K562 (cell line): ENCODE measurements around the gene CACTIN. TPM values are rescaled to one million over a fixed set of nuclear protein-coding genes. Genes with fewer than 3 reads are reported as not detected.
A peak's percentile ranks its signal among the peaks of the same experiment; 100 is the strongest.

Source experiments
- ATAC-seq: fragments of 200-7000 bp; cut with Tn5 transposase; 3 replicates; pipeline ENCODE4 v1.9.1; 2020; ENCODE audit warnings: moderate library complexity
- BruUV-seq: library from RNA; stranded (reverse); fragments of 400-500 nt; replicated peaks from 2 replicates; lab custom pipeline; 2021; lab: Mats Ljungman, UMichigan
- CTCF ChIA-PET: fragments of 300-600 bp; formaldehyde crosslinking; extraction: SDS; loops from one replicate; lab custom pipeline; 2021; ENCODE audit warnings: low intra/inter-chr PET ratio; lab: Yijun Ruan, JAX
- POLR2A ChIA-PET: fragments of 300-600, 350-650 bp; sonication (Branson Sonifier 250); formaldehyde crosslinking; extraction: SDS; loops from one replicate; lab custom pipeline; 2021; ENCODE audit warnings: antibody characterized with exemption, inconsistent platforms; lab: Yijun Ruan, JAX
- DNase-seq, 4 experiments: peaks; one replicate each; pipeline versions ENCODE4 v3.0.0 to v3.0.0-alpha.2; 2011 to 2018; ENCODE audit warnings: low spot score in 3 of 4, mixed read lengths in 3 of 4; ENCODE audit errors: extremely low read depth in 1 of 4
- FAIRE-seq: peaks from 2 replicates; lab custom pipeline; 2011; peaks lifted over from hg19 to GRCh38; lab: Jason Lieb, UNC
- H2AFZ ChIP-seq: 2 replicates; pipeline ENCODE4 v1.6.0; 2011; ENCODE audit warnings: low read depth, low read length, control low read depth, inconsistent platforms
- H3K27ac ChIP-seq: fragments of 200-600 bp; 3 replicates; pipeline ENCODE4 v1.8.0; 2011; ENCODE audit warnings: low read depth, mild to moderate bottlenecking, control low read depth, inconsistent platforms, low read length, moderate library complexity, mixed read lengths; ENCODE audit errors: extremely low read depth
- H3K27me3 ChIP-seq, 2 experiments: fragments of 300-600 bp in 1 of 2; 2 replicates in 1 of 2; 3 replicates in 1 of 2; pipeline versions ENCODE4 v1.6.0 to v1.8.0; 2011; ENCODE audit warnings: inconsistent platforms in 2 of 2, low read length in 2 of 2, mild to moderate bottlenecking in 1 of 2, mixed read lengths in 1 of 2, moderate library complexity in 1 of 2; ENCODE audit not compliant: control insufficient read depth in 2 of 2, insufficient read depth in 2 of 2
- H3K36me3 ChIP-seq: fragments of 300-600 bp; 3 replicates; pipeline ENCODE4 v1.8.0; 2011; ENCODE audit warnings: mild to moderate bottlenecking, low read length, inconsistent platforms; ENCODE audit not compliant: control insufficient read depth, insufficient read depth
- H3K4me1 ChIP-seq, 2 experiments: fragments of 200-600 bp in 1 of 2; replicated peaks in 1 of 2; 2 replicates in 1 of 2; 3 replicates in 1 of 2; pipeline versions ENCODE4 v1.5.1 to v1.8.0; 2011; ENCODE audit warnings: inconsistent platforms in 2 of 2, low read length in 2 of 2, mild to moderate bottlenecking in 1 of 2, mixed read lengths in 1 of 2, moderate library complexity in 1 of 2; ENCODE audit not compliant: control insufficient read depth in 2 of 2, insufficient read depth in 2 of 2
- H3K4me2 ChIP-seq: 2 replicates; pipeline ENCODE4 v1.6.1; 2011; ENCODE audit warnings: low read length, control low read depth, inconsistent platforms, mixed read lengths; ENCODE audit not compliant: insufficient read depth
- H3K4me3 ChIP-seq: fragments of 200-600 bp; sonication (generic), shearing (Covaris generic); 2 replicates; pipeline ENCODE4 v1.5.1; 2016; ENCODE audit warnings: control low read depth, inconsistent platforms
- H3K79me2 ChIP-seq: fragments of 200-600 bp; 3 replicates; pipeline ENCODE4 v1.8.0; 2011; ENCODE audit warnings: low read length, inconsistent platforms; ENCODE audit not compliant: control insufficient read depth, insufficient read depth
- H3K9ac ChIP-seq, 2 experiments: 2 replicates each; pipeline versions ENCODE4 v1.6.0 to v1.6.1; 2011; ENCODE audit warnings: low read depth in 2 of 2, low read length in 2 of 2, control low read depth in 1 of 2, inconsistent platforms in 1 of 2, mild to moderate bottlenecking in 1 of 2, mixed read lengths in 1 of 2; ENCODE audit not compliant: insufficient read depth in 1 of 2
- H3K9me1 ChIP-seq: one replicate; pipeline ENCODE4 v1.6.0; 2011; ENCODE audit warnings: inconsistent platforms, mild to moderate bottlenecking, low read length, moderate library complexity; ENCODE audit not compliant: control insufficient read depth, insufficient read depth
- H3K9me3 ChIP-seq: replicated peaks from 2 replicates; pipeline ENCODE4 v1.5.1; 2011; ENCODE audit warnings: low read depth, low read length, inconsistent platforms; ENCODE audit not compliant: control insufficient read depth, insufficient read depth
- H4K20me1 ChIP-seq: replicated peaks from 2 replicates; pipeline ENCODE4 v1.6.1; 2011; ENCODE audit warnings: low read length, inconsistent platforms, mixed read lengths; ENCODE audit not compliant: control insufficient read depth, insufficient read depth
- CBX2 ChIP-seq: fragments of 200-600 bp; sonication (generic); IDR thresholded peaks from one replicate; pipeline ENCODE4 v1.6.1; 2012; ENCODE audit warnings: mild to moderate bottlenecking, low read length, inconsistent platforms; ENCODE audit not compliant: insufficient read depth, poor library complexity, severe bottlenecking
- COPS2 ChIP-seq: fragments of 450-650 bp; conservative IDR thresholded peaks from 2 replicates; pipeline ENCODE4 v1.6.1; 2016; ENCODE audit warnings: mild to moderate bottlenecking, moderate library complexity
- DACH1 ChIP-seq: fragments of 450-650 bp; IDR thresholded peaks from 2 replicates; pipeline ENCODE4 v1.6.1; 2018; ENCODE audit not compliant: partially characterized antibody
- HIVEP1 ChIP-seq: fragments of 250-450 bp; sonication (Bioruptor Pico); IDR thresholded peaks from 2 replicates; pipeline ENCODE4 v1.4.0; 2020; ENCODE audit warnings: mild to moderate bottlenecking
- KDM2B ChIP-seq: fragments of 250-450 bp; sonication (Bioruptor Pico); IDR thresholded peaks from 2 replicates; pipeline ENCODE4 v1.8.0; 2021; ENCODE audit warnings: mild to moderate bottlenecking, moderate library complexity
- MYC ChIP-seq, 2 experiments: fragments of 250-450 bp in 1 of 2; sonication (Bioruptor Pico) in 1 of 2; IDR thresholded peaks; 2 replicates each; pipeline versions ENCODE4 v1.5.1 to v1.6.1; 2012 to 2021; ENCODE audit warnings: low read depth in 2 of 2, borderline replicate concordance in 1 of 2, improper control_type of control experiment in 1 of 2, low read length in 1 of 2, mild to moderate bottlenecking in 1 of 2, moderate library complexity in 1 of 2
- NCOA6 ChIP-seq: fragments of 450-650 bp; IDR thresholded peaks from 2 replicates; pipeline ENCODE4 v1.6.1; 2017; ENCODE audit warnings: mild to moderate bottlenecking
- POLR2B ChIP-seq: fragments of 450-650 bp; IDR thresholded peaks from 2 replicates; pipeline ENCODE4 v1.6.1; 2018; ENCODE audit warnings: low read depth; ENCODE audit not compliant: partially characterized antibody
- POLR2G ChIP-seq: fragments of 200-400 bp; formaldehyde crosslinking; IDR thresholded peaks from 2 replicates; pipeline ENCODE4 v1.6.1; 2017; ENCODE audit warnings: low read depth, mild to moderate bottlenecking, antibody characterized with exemption, low read length, moderate library complexity
- RHOXF2B ChIP-seq: fragments of 250-450 bp; sonication (Bioruptor Pico); conservative IDR thresholded peaks from 2 replicates; pipeline ENCODE4 v1.5.1; 2021
- RNF2 ChIP-seq: sonication (generic); IDR thresholded peaks from 2 replicates; pipeline ENCODE4 v1.6.1; 2016
- SMAD4 ChIP-seq: fragments of 250-450 bp; sonication (Bioruptor Pico); conservative IDR thresholded peaks from 2 replicates; pipeline ENCODE4 v1.8.0; 2021; ENCODE audit warnings: inconsistent platforms, mild to moderate bottlenecking, moderate library complexity
- SRSF1 ChIP-seq: fragments of 200-400 bp; formaldehyde crosslinking; IDR thresholded peaks from 2 replicates; pipeline ENCODE4 v1.6.1; 2017; ENCODE audit warnings: mild to moderate bottlenecking, low read depth, low read length, moderate library complexity
- ZNF212 ChIP-seq: fragments of 450-650 bp; formaldehyde crosslinking; IDR thresholded peaks from 2 replicates; pipeline ENCODE4 v1.4.0; 2020; ENCODE audit warnings: mild to moderate bottlenecking
- ZNF324 ChIP-seq: fragments of 250-450 bp; sonication (Bioruptor Pico); IDR thresholded peaks from 2 replicates; pipeline ENCODE4 v1.4.0; 2020; ENCODE audit warnings: mild to moderate bottlenecking
- ZNF77 ChIP-seq: fragments of 250-450 bp; sonication (Bioruptor Pico); IDR thresholded peaks from 2 replicates; pipeline ENCODE4 v1.5.0; 2020
- WGBS: fragments of 100-300 bp; shearing (Covaris generic); methylation state at CpG from one replicate; pipeline ENCODE4 v1.1.6; 2016; ENCODE audit warnings: low coverage, mixed read lengths; ENCODE audit not compliant: insufficient coverage; ENCODE audit errors: missing lambda C conversion rate; 5-methylcytosine and 5-hydroxymethylcytosine counted together
- in situ Hi-C: fragments of 300-500 bp; cut with MboI; formaldehyde crosslinking; loops from 4 replicates; pipeline ENCODE4 v1.15.0; 2018; ENCODE audit warnings: inconsistent platforms, mixed read lengths
- intact Hi-C: fragments of 100-400 bp; cut with micrococcal nuclease; formaldehyde crosslinking; loops from 2 replicates; pipeline ENCODE4 v1.14.2; 2022
- polyA plus RNA-seq, 8 experiments: library from polyadenylated mRNA; depleted of rRNA in 4 of 8; stranded (reverse) in 5 of 8; unstranded in 3 of 8; fragments of >200 nt; fragmentation: Nextera tagmentation in 2 of 8; fragmentation: Illumina TruSeq in 1 of 8; extraction: Ambion mirVana in 2 of 8; extraction: Trizol in 1 of 8; gene quantifications; 2 replicates each; pipeline versions ENCODE4 v1.2.1 to v1.2.3, GENCODE V29; 2011 to 2014; ENCODE audit warnings: inconsistent platforms in 1 of 8, missing spikeins in 1 of 8
- total RNA-seq, 7 experiments: library from RNA; depleted of rRNA in 6 of 7; stranded (reverse); fragments of >200 nt in 6 of 7; fragmentation: Illumina TruSeq in 2 of 7; extraction: Trizol in 2 of 7; gene quantifications; 2 replicates each; pipeline versions ENCODE4 v1.2.1 to v1.2.3, GENCODE V29; 2011 to 2021; ENCODE audit warnings: low replicate concordance in 1 of 7
- TF ChIP-seq, protein P1 (sequence below): fragments of 250-450 bp; sonication (Bioruptor Pico); IDR thresholded peaks from 2 replicates; pipeline ENCODE4 v1.4.0; 2020

CACTIN gene
- total and polyA plus RNA-seq, 9 of the 15 experiments (the other 6 are each of a cell fraction or from before 2014, with no cell fraction given), result 0.15 to 49.2 (median 15.0) TPM

DNA sequence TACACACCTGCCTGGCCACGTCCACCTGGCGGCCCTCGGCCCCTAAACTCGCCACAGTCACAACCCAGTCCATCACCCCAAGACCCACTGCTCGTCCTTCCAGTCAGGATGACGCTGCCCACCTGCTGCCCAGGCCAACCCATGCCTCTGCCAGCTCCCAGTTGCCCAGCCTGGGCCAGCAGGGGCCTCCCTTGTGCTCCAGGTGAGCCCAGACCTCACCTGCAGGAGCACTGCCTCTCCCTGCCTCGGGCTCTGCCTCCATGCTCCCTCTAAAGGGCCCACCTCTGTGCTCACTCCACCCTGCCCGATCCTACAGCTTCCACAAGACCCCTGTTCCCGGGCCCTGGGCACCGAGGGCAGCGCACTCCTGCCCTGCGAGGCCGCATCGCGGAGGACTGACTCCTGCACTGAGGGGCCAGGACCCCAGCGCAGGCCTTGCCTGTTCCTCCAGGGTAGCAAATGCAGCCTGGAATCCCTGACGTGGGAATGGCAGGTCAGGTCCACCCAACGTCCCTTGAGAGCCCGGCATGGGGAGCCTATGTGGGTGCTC lies 8.0 kb upstream of the CACTIN start:
- H3K9ac ChIP-seq, result peak overlapping the region in 1 of 2 experiments; percentile 76; a peak in 2 of 4 replicates
- no peak for TF ChIP-seq COPS2
- peak; percentile 23 for TF ChIP-seq POLR2G
- FAIRE-seq (no peak), ATAC-seq (no peak), DNase-seq (no peak)
- no peaks in the 10 kb centered on the region for H4K20me1 ChIP-seq
- no peak overlapping the region for H3K27ac ChIP-seq
- H3K4me1 ChIP-seq, result peaks cover 0 to 60% of the 10 kb centered on the region in 2 experiments; a peak in 2 of 5 replicates
- CTCF ChIA-PET, result no interaction called here
- POLR2A ChIA-PET, result no interaction called here
- no peaks in the 10 kb centered on the region for H3K9me3 ChIP-seq
- no TSS peak for BruUV-seq
- no peaks in the 10 kb centered on the region for H3K27me3 ChIP-seq
- H2AFZ ChIP-seq, result no peak overlapping the region
- WGBS, result 97% methylated on average over 14 of the region's 19 CpGs
- no peaks in the 10 kb centered on the region for H3K79me2 ChIP-seq
- in situ Hi-C loops (no loop called here), intact Hi-C loops (no loop called here)
- peaks cover 39% of the 10 kb centered on the region; the same call in 1 of the 3 replicates for H3K36me3 ChIP-seq
- no peak overlapping the region for H3K4me2 ChIP-seq
- peaks cover under 1% of the 10 kb centered on the region for H3K9me1 ChIP-seq
- H3K4me3 ChIP-seq, result no peak overlapping the region

DNA sequence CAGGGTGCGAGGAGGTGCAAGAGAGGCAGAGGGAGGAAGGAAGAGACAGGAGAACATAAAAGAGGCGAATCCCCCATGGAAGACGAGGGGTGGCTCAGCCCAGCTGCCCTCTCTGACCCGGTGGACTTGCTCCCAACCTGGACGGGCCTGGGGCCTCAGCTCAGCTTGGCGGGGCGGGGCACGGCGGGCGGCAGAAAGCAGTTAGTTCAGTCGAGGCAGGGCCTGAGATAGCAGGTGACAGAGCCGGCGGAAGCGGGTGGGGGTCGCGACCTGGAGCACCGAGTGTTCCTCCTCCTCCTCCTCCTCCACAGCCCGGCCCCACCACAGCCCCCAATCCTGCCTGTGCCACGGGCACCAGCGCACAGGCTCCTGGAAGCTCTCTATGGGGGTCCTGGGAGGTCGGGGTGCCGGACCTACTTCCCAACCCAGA lies 7.0 kb upstream of the CACTIN start:
- 84% methylated on average over 10 of the region's 22 CpGs for WGBS
- Histone ChIP-seq H4K20me1 (no peaks in the 10 kb centered on the region), H2AFZ (no peak overlapping the region), H3K9me1 (no peaks in the 10 kb centered on the region), H3K79me2 (no peaks in the 10 kb centered on the region), H3K27me3 (no peaks in the 10 kb centered on the region), H3K36me3 (peaks cover 29% of the 10 kb centered on the region; the same call in 1 of the 3 replicates), H3K9me3 (no peaks in the 10 kb centered on the region), H3K9ac (no peak overlapping the region), H3K4me3 (no peak overlapping the region), H3K4me1 (peaks cover 0 to 54% of the 10 kb centered on the region in 2 experiments; a peak in 2 of 5 replicates), H3K27ac (no peak overlapping the region), H3K4me2 (no peak overlapping the region)
- in situ Hi-C loops (no loop called here), intact Hi-C loops (no loop called here)
- ChIA-PET CTCF (no interaction called here), POLR2A (interaction anchor here (0.6 kb wide), 1 partner anchor 106 kb away, joined by 3 read pairs; no protein-coding TSS in a partner anchor)
- ATAC-seq (no peak), DNase-seq (no peak), FAIRE-seq (no peak)
- BruUV-seq, result no TSS peak
- TF ChIP-seq KDM2B (no peak), RHOXF2B (CRISPR knock-in tag) (no peak), SRSF1 (no peak), ZNF77 (no peak), NCOA6 (no peak), ZNF324 (no peak), HIVEP1 (CRISPR knock-in tag) (no peak), RNF2 (no peak), MYC (IDR thresholded peaks at IDR 0.05; ENCODE audit: low read depth, low read length) (no peak), MYC (CRISPR knock-in tag; IDR thresholded peaks at IDR 0.05; ENCODE audit: borderline replicate concordance, low read depth) (no peak), ZNF212 (CRISPR knock-in tag) (no peak), CBX2 (no peak), POLR2B (no peak), SMAD4 (no peak), DACH1 (no peak)
- TF ChIP-seq, protein P1, sequence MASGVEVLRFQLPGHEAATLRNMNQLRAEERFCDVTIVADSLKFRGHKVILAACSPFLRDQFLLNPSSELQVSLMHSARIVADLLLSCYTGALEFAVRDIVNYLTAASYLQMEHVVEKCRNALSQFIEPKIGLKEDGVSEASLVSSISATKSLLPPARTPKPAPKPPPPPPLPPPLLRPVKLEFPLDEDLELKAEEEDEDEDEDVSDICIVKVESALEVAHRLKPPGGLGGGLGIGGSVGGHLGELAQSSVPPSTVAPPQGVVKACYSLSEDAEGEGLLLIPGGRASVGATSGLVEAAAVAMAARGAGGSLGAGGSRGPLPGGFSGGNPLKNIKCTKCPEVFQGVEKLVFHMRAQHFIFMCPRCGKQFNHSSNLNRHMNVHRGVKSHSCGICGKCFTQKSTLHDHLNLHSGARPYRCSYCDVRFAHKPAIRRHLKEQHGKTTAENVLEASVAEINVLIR (CRISPR knock-in tag), result no peak
